DOHH2 (cell line): ENCODE measurements around the gene SLC17A1.

Source experiments
- EZH2phosphoT487 ChIP-seq: fragments of 200-600 bp; sonication (generic); IDR thresholded peaks from 2 replicates; pipeline ENCODE4 v1.6.1; 2017; ENCODE audit warnings: borderline replicate concordance, mild to moderate bottlenecking, antibody characterized with exemption, low read length, moderate library complexity, mixed read lengths
- TF ChIP-seq, protein P1 (sequence below): fragments of 200-600 bp; sonication (generic); IDR thresholded peaks from one replicate; pipeline ENCODE4 v1.5.1; 2014; ENCODE audit warnings: antibody characterized with exemption, mild to moderate bottlenecking, low read depth, low read length; ENCODE audit not compliant: poor library complexity, severe bottlenecking

DNA sequence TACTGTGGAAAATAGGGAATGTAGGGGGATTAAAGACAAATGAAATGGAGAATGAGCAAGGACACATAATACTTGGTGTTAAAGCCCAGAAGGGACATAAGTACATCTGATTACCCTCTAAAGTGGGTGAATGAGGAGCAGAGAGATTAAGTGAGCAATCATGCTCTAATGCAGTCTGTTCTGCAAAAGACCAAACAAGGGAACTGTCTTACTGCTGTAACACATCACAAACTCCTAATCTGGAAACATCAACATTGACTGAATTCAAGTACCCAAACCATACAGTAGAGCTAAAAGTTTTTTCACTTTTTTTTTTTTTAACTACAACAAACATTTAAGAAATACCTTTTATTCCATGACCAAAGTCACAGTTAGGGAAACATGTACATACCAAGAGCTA lies 96.6 kb downstream of the SLC17A1 start:
- TF ChIP-seq, protein P1, sequence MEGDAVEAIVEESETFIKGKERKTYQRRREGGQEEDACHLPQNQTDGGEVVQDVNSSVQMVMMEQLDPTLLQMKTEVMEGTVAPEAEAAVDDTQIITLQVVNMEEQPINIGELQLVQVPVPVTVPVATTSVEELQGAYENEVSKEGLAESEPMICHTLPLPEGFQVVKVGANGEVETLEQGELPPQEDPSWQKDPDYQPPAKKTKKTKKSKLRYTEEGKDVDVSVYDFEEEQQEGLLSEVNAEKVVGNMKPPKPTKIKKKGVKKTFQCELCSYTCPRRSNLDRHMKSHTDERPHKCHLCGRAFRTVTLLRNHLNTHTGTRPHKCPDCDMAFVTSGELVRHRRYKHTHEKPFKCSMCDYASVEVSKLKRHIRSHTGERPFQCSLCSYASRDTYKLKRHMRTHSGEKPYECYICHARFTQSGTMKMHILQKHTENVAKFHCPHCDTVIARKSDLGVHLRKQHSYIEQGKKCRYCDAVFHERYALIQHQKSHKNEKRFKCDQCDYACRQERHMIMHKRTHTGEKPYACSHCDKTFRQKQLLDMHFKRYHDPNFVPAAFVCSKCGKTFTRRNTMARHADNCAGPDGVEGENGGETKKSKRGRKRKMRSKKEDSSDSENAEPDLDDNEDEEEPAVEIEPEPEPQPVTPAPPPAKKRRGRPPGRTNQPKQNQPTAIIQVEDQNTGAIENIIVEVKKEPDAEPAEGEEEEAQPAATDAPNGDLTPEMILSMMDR = no peak
- TF ChIP-seq EZH2phosphoT487 = no peak
